ENCODE data around the gene DEFB126.
"Not testable (repeated sequence)": the region's sequence is repeated elsewhere in the genome, so short reads cannot be mapped to it uniquely, and the experiment has no call there.

The DEFB126 gene

GRCh38 chr20:142290-142689, at the start of gene DEFB126:
Gene DEFB126, plus strand, starts transcription at chr20:142590. Its CDS starts 39 bp downstream, at chr20:142629.
- DNase-seq (ENCODE audit: low spot score): no peak

GRCh38 chr20:93641-94040, 48.7 kb upstream of the DEFB126 start:
- DNase-seq (ENCODE audit: low spot score): no peak

- DNase-seq (ENCODE audit: low spot score): no peak
Observed at GRCh38 chr20:95215-95614, 47.2 kb upstream of the DEFB126 start.

- DNase-seq (ENCODE audit: low spot score): not testable (repeated sequence)
Observed at GRCh38 chr20:97691-98090, 44.7 kb upstream of the DEFB126 start.

- DNase-seq (ENCODE audit: low spot score): no peak
Observed at GRCh38 chr20:101975-102374, 40.4 kb upstream of the DEFB126 start.

- no peak for DNase-seq (ENCODE audit: low spot score)
Observed at GRCh38 chr20:103456-103855, 38.9 kb upstream of the DEFB126 start.

- no peak for DNase-seq (ENCODE audit: low spot score)
Observed at GRCh38 chr20:112396-112795, 30.0 kb upstream of the DEFB126 start.

- DNase-seq (ENCODE audit: low spot score): no peak
Observed at GRCh38 chr20:117518-117917, 24.9 kb upstream of the DEFB126 start.

GRCh38 chr20:129786-130323, 12.5 kb upstream of the DEFB126 start:
- DNase-seq (ENCODE audit: low spot score): not testable (repeated sequence)

- no peak for DNase-seq (ENCODE audit: low spot score)
Observed at GRCh38 chr20:137668-138490, 4.5 kb upstream of the DEFB126 start.

GRCh38 chr20:145877-146276, 3.5 kb downstream of the DEFB126 start:
- no peak for DNase-seq (ENCODE audit: low spot score)

GRCh38 chr20:152131-152530, 9.7 kb downstream of the DEFB126 start:
- DNase-seq (ENCODE audit: low spot score): no peak

- no peak for DNase-seq (ENCODE audit: low spot score)
Observed at GRCh38 chr20:157154-157553, 14.8 kb downstream of the DEFB126 start, which contains the start of gene DEFB127. Gene DEFB127, plus strand, starts transcription at chr20:157454. Its CDS starts 91 bp downstream, at chr20:157545.

- DNase-seq (ENCODE audit: low spot score): no peak
Observed at GRCh38 chr20:164618-165017, 22.2 kb downstream of the DEFB126 start.

GRCh38 chr20:168876-169275, 26.5 kb downstream of the DEFB126 start:
- DNase-seq (ENCODE audit: low spot score): no peak

- DNase-seq (ENCODE audit: low spot score): no peak
Observed at GRCh38 chr20:184288-184687, 41.9 kb downstream of the DEFB126 start.

- DNase-seq (ENCODE audit: low spot score): no peak
Observed at GRCh38 chr20:187733-188132, 45.3 kb downstream of the DEFB126 start.

- DNase-seq (ENCODE audit: low spot score): no peak
Observed at GRCh38 chr20:189611-190010, 47.2 kb downstream of the DEFB126 start, which contains the start of gene DEFB128. Gene DEFB128, minus strand, starts transcription at chr20:189711. Its CDS starts 88 bp downstream, at chr20:189623.
